ENCODE data around the gene ADGRL1. TPM values are rescaled to one million over a fixed set of nuclear protein-coding genes. Genes with fewer than 3 reads are reported as not detected.

The ADGRL1 gene
- total RNA-seq, 1 donor = 4.0 TPM

- H3K27me3 ChIP-seq (ENCODE audit: insufficient read depth, low read length) = no peaks in the 10 kb centered on the region
- no peaks in the 10 kb centered on the region for H3K9me3 ChIP-seq (ENCODE audit: low read depth, low read length)
- peaks cover 28% of the 10 kb centered on the region for H3K4me1 ChIP-seq (ENCODE audit: insufficient read depth, low read length)
- no peak overlapping the region for H3K4me3 ChIP-seq (ENCODE audit: low read length)
These were observed 39.8 kb downstream of the ADGRL1 start for GRCh38 chr19:14165990-14166830.

- Histone ChIP-seq H3K9me3 (ENCODE audit: low read depth, low read length) (no peaks in the 10 kb centered on the region), H3K4me1 (ENCODE audit: insufficient read depth, low read length) (peaks cover 28% of the 10 kb centered on the region), H3K4me3 (ENCODE audit: low read length) (no peak overlapping the region), H3K27me3 (ENCODE audit: insufficient read depth, low read length) (no peaks in the 10 kb centered on the region)
These were observed 41.1 kb downstream of the ADGRL1 start for GRCh38 chr19:14164724-14165493.

GRCh38 chr19:14164082-14164481, 41.9 kb downstream of the ADGRL1 start:
- Histone ChIP-seq H3K4me3 (ENCODE audit: low read length) (no peak overlapping the region), H3K27me3 (ENCODE audit: insufficient read depth, low read length) (no peaks in the 10 kb centered on the region), H3K4me1 (ENCODE audit: insufficient read depth, low read length) (peaks cover 28% of the 10 kb centered on the region), H3K9me3 (ENCODE audit: low read depth, low read length) (no peaks in the 10 kb centered on the region)

GRCh38 chr19:14162871-14163297, 43.1 kb downstream of the ADGRL1 start:
- no peak overlapping the region for H3K4me3 ChIP-seq (ENCODE audit: low read length)
- no peaks in the 10 kb centered on the region for H3K9me3 ChIP-seq (ENCODE audit: low read depth, low read length)
- H3K27me3 ChIP-seq (ENCODE audit: insufficient read depth, low read length) = no peaks in the 10 kb centered on the region
- H3K4me1 ChIP-seq (ENCODE audit: insufficient read depth, low read length) = peaks cover 22% of the 10 kb centered on the region

- Histone ChIP-seq H3K27me3 (ENCODE audit: insufficient read depth, low read length) (no peaks in the 10 kb centered on the region), H3K9me3 (ENCODE audit: low read depth, low read length) (no peaks in the 10 kb centered on the region), H3K4me3 (ENCODE audit: low read length) (no peak overlapping the region), H3K4me1 (ENCODE audit: insufficient read depth, low read length) (peaks cover 7% of the 10 kb centered on the region)
These were observed 44.7 kb downstream of the ADGRL1 start for GRCh38 chr19:14161305-14161704.

- Histone ChIP-seq H3K4me3 (ENCODE audit: low read length) (no peak overlapping the region), H3K27me3 (ENCODE audit: insufficient read depth, low read length) (no peaks in the 10 kb centered on the region), H3K4me1 (ENCODE audit: insufficient read depth, low read length) (no peaks in the 10 kb centered on the region), H3K9me3 (ENCODE audit: low read depth, low read length) (no peaks in the 10 kb centered on the region)
These were observed 45.8 kb downstream of the ADGRL1 start for GRCh38 chr19:14160017-14160703.

- no peaks in the 10 kb centered on the region for H3K27me3 ChIP-seq (ENCODE audit: insufficient read depth, low read length)
- no peaks in the 10 kb centered on the region for H3K4me1 ChIP-seq (ENCODE audit: insufficient read depth, low read length)
- no peaks in the 10 kb centered on the region for H3K9me3 ChIP-seq (ENCODE audit: low read depth, low read length)
These were observed 46.9 kb downstream of the ADGRL1 start for GRCh38 chr19:14159059-14159458.

GRCh38 chr19:14158276-14159023, 47.5 kb downstream of the ADGRL1 start:
- Histone ChIP-seq H3K27me3 (ENCODE audit: insufficient read depth, low read length) (no peaks in the 10 kb centered on the region), H3K4me3 (ENCODE audit: low read length) (no peak overlapping the region), H3K9me3 (ENCODE audit: low read depth, low read length) (no peaks in the 10 kb centered on the region), H3K4me1 (ENCODE audit: insufficient read depth, low read length) (no peaks in the 10 kb centered on the region)

More at GRCh38 chr19:14159059-14159458, 46.9 kb downstream of the ADGRL1 start:
- H3K4me3 ChIP-seq (ENCODE audit: low read length) = no peak overlapping the region

GRCh38 chr19:14156971-14157717, 48.8 kb downstream of the ADGRL1 start:
- no peaks in the 10 kb centered on the region for H3K27me3 ChIP-seq (ENCODE audit: insufficient read depth, low read length)
- no peaks in the 10 kb centered on the region for H3K4me1 ChIP-seq (ENCODE audit: insufficient read depth, low read length)
- H3K4me3 ChIP-seq (ENCODE audit: low read length) = no peak overlapping the region
- no peaks in the 10 kb centered on the region for H3K9me3 ChIP-seq (ENCODE audit: low read depth, low read length)

GRCh38 chr19:14156122-14156521, 49.8 kb downstream of the ADGRL1 start:
- Histone ChIP-seq H3K4me1 (ENCODE audit: insufficient read depth, low read length) (no peaks in the 10 kb centered on the region), H3K4me3 (ENCODE audit: low read length) (no peak overlapping the region), H3K9me3 (ENCODE audit: low read depth, low read length) (no peaks in the 10 kb centered on the region), H3K27me3 (ENCODE audit: insufficient read depth, low read length) (no peaks in the 10 kb centered on the region)

- peaks cover 4% of the 10 kb centered on the region for H3K4me1 ChIP-seq (ENCODE audit: insufficient read depth, low read length)
- H3K4me3 ChIP-seq (ENCODE audit: low read length) = no peak overlapping the region
- H3K27me3 ChIP-seq (ENCODE audit: insufficient read depth, low read length) = no peaks in the 10 kb centered on the region
- H3K9me3 ChIP-seq (ENCODE audit: low read depth, low read length) = no peaks in the 10 kb centered on the region
These were observed 50.6 kb downstream of the ADGRL1 start for GRCh38 chr19:14155371-14155770.

- no peaks in the 10 kb centered on the region for H3K27me3 ChIP-seq (ENCODE audit: insufficient read depth, low read length)
- H3K9me3 ChIP-seq (ENCODE audit: low read depth, low read length) = no peaks in the 10 kb centered on the region
- H3K4me3 ChIP-seq (ENCODE audit: low read length) = no peak overlapping the region
- peaks cover 29% of the 10 kb centered on the region for H3K4me1 ChIP-seq (ENCODE audit: insufficient read depth, low read length)
These were observed 53.3 kb downstream of the ADGRL1 start for GRCh38 chr19:14152713-14153112.

GRCh38 chr19:14150770-14151661, 55.0 kb downstream of the ADGRL1 start:
- Histone ChIP-seq H3K4me3 (ENCODE audit: low read length) (no peak overlapping the region), H3K27me3 (ENCODE audit: insufficient read depth, low read length) (no peaks in the 10 kb centered on the region), H3K4me1 (ENCODE audit: insufficient read depth, low read length) (peaks cover 29% of the 10 kb centered on the region), H3K9me3 (ENCODE audit: low read depth, low read length) (no peaks in the 10 kb centered on the region)
